ENCODE results near the gene TMTC2.

TMTC2 gene

GRCh38 chr12:82896979-82897378, 210.3 kb downstream of the TMTC2 start:
- no peak for DNase-seq

- no peak for DNase-seq
Observed at GRCh38 chr12:82898441-82898840, 211.7 kb downstream of the TMTC2 start.

- no peak for DNase-seq
Observed at GRCh38 chr12:82904219-82904790, 217.6 kb downstream of the TMTC2 start.

GRCh38 chr12:82910246-82910893, 223.7 kb downstream of the TMTC2 start:
- no peak for DNase-seq

- no peak for DNase-seq
Observed at GRCh38 chr12:82912406-82912805, 225.7 kb downstream of the TMTC2 start.

GRCh38 chr12:82919388-82920054, 232.8 kb downstream of the TMTC2 start:
- no peak for DNase-seq

GRCh38 chr12:82923935-82924334, 237.2 kb downstream of the TMTC2 start:
- no peak for DNase-seq

GRCh38 chr12:82926630-82927029, 239.9 kb downstream of the TMTC2 start:
- DNase-seq, result no peak

- DNase-seq, result no peak
Observed at GRCh38 chr12:82930301-82930700, 243.6 kb downstream of the TMTC2 start.

GRCh38 chr12:82931349-82932116, 244.8 kb downstream of the TMTC2 start:
- no peak for DNase-seq

GRCh38 chr12:82937151-82937550, 250.4 kb downstream of the TMTC2 start:
- DNase-seq, result no peak

- no peak for DNase-seq
Observed at GRCh38 chr12:82942521-82942920, 255.8 kb downstream of the TMTC2 start.

GRCh38 chr12:82942991-82943401, 256.3 kb downstream of the TMTC2 start:
- no peak for DNase-seq

- DNase-seq, result no peak
Observed at GRCh38 chr12:82948491-82948890, 261.8 kb downstream of the TMTC2 start.

GRCh38 chr12:82950356-82950755, 263.6 kb downstream of the TMTC2 start:
- DNase-seq, result no peak

GRCh38 chr12:82952946-82953345, 266.2 kb downstream of the TMTC2 start:
- DNase-seq, result no peak

- DNase-seq, result no peak
Observed at GRCh38 chr12:82953397-82953796, 266.7 kb downstream of the TMTC2 start.

GRCh38 chr12:82954064-82954463, 267.4 kb downstream of the TMTC2 start:
- no peak for DNase-seq

- DNase-seq, result no peak
Observed at GRCh38 chr12:82954572-82954971, 267.9 kb downstream of the TMTC2 start.

GRCh38 chr12:82955043-82955442, 268.3 kb downstream of the TMTC2 start:
- no peak for DNase-seq

GRCh38 chr12:82958966-82959365, 272.3 kb downstream of the TMTC2 start:
- DNase-seq, result no peak

GRCh38 chr12:82959821-82960220, 273.1 kb downstream of the TMTC2 start:
- DNase-seq, result no peak

GRCh38 chr12:82961835-82962234, 275.1 kb downstream of the TMTC2 start:
- no peak for DNase-seq

- no peak for DNase-seq
Observed at GRCh38 chr12:82963956-82964355, 277.2 kb downstream of the TMTC2 start.
